ENCODE results near the gene BAIAP2.
A peak's percentile ranks its signal among the peaks of the same experiment; 100 is the strongest.

The BAIAP2 gene

DNA sequence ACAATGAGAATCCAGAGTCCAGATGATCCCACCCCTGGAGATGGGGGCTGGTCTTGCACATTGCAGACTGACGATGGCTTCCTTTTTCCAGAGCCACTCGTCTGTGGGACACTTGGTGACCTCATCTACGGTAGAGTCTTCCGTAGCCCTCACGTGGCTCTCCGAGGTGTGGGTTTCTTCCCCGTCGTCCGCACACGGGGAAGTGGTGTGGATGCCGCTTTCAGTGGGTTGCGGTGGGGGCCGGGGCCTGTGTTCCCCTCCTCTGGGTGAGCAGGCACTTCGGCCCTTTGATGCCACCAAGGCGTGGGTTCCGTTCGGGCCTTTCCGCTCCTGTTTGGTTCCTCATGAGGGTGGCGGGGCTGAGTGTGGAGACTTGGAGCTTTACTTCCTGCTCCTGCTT is 21.4 kb downstream of the BAIAP2 start:
- no peak for DNase-seq

DNA sequence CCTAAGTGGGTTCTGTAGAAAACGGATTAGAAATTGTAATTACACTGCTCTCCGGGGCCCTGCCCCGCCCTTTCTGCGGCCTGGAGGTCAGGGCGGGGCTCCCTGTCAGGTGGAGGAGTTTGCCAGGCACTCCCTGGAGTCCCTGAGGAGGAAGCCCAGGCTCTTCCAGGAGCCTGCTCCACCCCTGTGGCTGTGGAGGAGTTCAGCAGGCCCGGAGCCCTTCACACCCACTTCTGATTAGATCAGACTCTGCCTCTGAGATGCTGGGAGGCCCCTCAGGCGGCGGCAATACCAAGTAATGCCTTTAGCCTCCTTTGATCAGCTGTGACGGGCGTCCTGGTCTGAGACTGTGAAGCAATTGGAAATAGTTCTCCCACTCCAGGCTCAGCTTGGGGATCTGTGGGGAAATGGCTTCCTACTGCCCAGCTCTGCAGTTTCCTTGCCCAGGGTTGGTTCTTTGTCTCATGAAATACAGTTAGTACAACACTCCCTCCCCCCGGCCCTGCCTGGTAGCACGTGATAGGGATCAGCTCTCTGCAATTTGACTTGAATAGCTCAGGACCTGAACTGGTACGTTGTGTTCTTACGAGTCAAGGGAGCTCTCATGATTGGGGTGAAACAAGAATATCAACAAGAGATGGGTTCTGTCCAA is 22.3 kb downstream of the BAIAP2 start:
- DNase-seq = no peak

DNA sequence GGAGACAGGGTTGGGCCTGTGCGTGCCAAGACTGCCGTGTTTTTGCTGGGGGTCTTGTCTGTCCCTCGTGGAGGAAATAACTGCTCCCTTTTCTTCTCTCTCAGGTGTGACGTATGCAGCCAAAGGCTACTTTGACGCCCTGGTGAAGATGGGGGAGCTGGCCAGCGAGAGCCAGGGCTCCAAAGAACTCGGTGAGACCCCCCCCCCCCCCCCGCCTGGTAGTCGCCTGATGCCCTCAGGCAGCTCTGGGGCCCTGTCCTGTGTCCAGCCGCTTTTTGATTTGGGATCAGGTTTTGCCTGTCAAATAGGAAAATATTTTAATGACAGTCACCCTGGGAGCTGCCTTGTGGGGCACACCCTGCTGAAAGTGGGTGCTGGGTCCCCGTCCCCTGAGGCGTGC is 22.8 kb downstream of the BAIAP2 start:
- no peak for DNase-seq

DNA sequence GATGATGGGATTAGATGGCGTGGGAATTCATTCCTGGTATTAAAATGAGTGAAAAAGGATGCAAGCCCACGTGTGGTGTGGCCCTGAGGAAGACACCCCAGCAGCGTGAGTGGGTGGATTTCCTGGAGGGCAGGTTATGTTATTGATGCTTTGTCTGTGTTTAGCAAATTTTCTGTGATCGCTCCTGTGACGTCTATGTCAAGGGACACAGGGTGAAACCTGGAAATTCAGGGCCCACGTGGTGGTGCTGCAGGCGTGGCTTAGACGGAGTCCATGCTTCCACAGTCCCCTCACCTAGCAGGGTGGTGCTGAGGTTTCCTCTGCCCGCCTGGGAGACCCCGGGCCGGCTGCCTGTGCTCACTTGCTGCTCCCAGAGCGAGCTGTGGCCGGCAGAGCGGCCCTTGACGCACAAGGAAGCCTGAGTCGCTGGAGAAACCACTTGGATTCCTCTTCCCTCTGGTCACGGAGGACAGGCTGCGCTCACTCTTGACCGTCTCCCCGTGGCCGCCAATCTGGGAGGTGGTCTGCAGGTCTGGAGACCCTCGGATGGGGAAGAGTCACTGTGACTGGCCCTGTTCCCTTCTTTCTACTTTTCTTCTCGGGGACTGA is 23.4 kb downstream of the BAIAP2 start:
- no peak for DNase-seq

DNA sequence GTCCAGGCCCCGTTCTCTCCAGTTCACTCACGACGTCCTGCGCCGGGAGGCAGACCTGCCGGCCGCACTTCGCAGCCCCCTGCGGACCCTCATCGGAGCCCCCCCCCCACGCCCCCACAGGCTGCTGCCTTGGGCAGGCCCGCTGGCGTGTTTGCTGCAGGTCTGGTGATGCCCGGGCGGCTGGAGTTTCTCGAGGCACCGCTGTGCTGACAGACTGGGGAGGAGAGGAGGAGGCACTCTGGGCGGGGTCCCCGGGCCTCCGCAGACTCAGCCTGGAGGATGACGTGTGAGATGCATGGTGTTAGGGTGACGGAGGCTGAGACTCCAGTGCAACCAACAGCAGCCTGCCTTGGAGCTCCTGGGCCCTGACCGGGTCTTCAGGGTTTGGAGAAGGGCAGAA is 24.1 kb downstream of the BAIAP2 start:
- no peak for DNase-seq

DNA sequence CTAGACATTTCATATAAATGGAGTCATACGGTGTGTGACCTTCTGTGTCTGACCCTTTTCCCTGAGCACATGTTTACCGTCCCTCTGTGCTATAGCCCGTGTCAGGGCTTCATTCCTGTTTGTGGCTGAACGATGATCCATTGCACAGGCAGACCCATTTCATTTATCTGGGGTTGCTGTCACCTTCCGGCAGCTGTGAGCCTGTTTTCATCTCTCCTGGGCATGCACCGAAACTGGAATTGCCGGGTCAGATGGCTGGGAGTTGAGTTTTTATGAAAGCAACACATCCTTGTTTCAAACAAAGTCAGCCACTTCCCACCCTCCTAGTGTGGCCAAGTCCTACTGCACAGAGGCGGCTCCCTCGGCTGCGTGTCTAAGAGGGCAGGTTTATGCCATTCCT is 25.5 kb downstream of the BAIAP2 start:
- DNase-seq = no peak

DNA sequence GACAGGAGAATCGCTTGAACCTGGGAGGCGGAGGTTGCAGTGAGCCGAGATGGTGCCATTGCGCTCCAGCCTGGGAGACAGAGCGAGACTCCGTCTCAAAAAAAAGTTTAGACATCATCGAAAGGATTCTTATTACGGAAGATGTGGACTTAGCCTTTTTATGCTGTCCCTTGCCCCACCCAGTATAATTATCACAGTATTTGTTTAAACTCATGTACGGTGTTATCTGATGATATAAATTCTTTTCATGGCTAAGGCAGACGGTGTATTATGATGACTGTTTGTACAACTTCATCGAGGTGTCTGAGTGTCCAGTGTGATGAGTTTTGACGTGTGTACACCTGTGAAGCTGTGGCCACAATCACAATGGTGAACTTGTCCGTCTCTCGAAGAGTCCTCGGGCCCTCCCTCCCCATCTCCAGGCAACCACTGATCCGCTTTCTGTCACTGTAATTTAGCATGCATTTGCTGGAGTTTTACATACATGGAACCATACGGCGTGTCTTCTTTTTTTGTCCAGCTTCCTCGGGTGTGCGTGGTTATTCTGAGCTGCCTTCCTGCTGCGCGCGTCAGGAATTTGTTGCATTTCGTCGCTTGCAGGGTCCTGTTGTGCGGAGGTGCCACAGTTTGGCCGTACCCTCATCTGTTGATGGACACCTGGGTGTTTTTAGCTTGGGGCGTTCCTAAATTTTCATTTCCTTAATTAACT is 26.2 kb downstream of the BAIAP2 start:
- DNase-seq = no peak

DNA sequence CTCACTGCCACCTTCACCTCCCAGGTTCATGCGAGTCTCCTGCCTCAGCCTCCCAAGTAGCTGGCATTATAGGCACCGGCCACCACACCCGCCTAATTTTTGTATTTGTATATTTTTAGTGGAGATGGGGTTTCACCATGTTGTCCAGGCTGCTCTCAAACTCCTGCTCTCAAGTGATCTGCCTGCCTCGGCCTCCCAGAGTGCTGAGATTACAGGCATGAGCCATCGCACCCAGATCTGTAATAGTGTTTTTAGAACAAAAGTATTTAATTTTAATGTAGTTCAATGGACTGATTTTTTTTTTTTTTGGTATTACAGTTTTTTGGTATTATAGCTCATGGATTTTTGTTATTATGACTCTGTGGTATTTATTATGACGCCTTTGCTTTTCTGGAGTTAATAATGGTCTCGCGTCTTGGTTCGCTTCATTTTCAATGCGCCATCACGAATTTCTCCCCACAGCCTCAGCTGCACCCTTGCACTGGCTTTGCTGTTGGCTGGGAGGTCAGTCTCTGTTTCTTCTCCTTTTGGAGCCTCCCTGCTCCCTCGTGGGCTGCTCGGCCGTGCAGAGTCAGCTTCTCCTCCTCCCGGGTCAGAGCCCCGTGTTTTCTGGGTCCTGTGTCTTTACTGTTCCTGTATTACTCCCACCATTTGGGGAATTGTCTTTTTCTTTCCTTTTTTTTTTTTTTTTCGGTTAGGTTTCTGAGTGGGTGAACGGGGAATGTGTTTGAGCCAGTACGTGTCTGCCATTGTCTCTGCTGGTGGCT is 27.2 kb downstream of the BAIAP2 start:
- DNase-seq = no peak

DNA sequence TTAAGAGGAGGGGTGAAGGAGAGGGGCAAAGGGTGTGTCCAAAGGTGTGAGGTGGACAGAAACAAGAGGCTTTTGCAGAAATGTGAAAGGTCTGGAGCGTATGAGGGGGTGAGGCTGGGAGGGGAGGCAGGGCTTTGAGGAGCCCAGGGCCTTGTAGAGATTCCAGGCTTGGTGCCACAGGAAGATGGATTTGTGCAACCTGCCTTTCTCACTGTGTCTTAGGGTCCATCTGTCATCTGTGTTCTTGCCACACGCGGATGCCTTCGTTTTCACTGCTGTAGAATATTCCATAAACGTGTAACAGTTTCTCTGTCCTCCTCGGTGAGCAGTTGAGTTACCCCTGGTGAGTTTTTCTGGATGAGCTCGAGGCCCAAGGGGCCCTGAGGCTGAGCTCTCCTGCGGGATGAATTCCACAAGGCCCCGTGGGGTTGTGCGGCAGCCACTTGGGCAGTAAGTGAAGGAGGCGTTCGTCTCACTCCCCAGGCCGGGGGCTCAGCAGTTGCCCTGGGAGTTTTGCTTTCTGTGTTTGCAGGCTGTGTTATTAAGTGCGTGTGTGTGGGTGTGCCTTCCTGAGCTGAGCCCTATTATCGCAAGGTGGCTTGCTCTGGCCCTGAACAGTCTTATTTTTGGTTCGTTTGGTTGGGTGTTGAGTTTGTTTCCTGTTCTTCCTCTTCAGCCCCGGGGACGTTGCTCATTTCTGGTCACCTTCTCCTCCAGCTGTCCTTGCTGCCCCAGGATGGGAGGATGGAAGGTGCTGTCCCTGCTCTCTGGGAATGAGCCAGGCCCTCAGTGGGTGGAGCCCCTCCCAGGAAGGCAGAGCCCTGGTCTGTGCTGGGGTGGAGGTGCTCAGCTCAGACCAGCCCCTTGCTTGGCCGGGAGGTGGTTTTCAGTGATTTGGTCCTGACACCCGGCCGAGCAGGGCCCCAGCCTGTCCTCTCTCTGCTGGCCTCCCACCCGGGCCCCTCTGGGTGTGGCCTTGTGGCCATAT is 28.4 kb downstream of the BAIAP2 start:
- no peak for DNase-seq

DNA sequence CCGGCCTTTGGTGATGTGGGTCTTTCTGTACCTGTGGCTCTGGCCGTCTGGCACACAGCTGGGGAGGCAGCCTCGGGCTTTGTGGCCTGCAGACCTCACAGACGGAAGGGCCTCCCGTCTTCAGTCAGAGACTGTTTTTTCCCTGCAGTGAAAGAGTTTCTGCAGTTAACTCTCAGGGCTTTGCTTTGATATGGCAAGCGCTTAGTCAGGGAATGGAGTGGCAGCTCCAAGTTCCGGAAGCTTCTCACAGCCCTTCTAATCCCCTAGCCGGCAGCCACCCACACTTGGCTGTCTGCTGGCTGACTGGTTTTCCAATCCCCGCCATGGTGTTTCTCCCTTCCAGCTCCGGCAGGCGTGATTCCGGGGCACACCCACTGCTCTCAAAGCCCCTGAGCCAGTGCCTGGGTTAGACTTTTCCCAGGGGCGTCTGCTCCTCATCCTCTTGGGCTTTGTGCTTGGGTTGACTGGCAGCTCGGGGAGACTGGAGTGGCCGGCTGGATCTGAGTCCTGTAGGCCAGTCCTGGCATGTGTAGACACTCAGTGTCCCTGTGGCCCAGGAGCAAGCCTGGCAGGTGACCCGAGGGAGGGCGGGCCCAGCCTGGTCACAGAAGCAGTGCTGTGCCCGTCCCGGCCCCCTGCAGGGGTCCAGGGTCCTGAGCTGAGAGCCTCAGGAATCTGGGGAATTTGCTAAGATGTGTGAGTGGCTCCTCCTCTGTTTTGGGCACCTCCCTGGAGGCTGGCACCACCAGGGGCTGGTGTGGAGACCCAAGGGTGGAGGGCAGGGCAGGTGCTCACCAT is 29.9 kb downstream of the BAIAP2 start:
- DNase-seq = no peak

DNA sequence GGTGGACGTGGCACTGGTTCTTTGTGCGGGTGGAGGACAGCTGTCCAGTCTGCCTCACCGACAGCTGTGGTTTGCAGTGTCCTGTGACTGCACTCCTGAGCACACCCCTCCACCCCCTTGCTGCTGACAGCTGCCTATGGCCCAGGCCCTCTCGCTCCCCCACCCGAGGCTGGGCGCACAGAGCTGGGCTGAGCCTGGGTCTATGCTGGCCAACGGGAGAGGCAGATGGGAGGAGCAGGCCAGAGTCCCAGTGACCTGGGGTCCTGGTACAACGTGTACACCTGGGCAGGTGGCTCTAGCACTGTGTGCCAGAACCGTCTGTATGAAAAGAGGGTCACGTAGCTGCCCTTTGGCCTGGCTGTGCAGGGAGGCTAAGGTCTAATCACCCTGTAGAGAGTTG is 30.5 kb downstream of the BAIAP2 start:
- no peak for DNase-seq

DNA sequence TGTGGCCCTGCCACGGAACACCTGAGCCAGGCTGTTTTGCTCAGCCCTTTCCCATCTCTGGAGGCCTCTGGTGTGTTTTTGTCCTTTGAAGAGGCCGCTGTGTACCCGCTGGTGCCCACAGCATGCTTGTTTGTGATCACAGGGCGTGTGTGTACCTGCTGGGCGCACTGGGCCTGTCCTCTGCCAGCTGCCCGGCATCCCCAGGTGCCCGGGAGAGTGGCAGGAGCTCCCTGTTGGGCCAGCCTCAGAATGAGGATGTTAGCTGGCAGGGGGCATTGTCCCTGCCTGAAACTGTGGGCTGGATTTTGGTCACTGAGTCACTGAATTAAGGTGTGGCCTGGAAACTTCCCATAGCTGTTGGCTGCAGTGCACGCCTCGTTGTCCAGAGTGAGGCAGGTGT is 31.1 kb downstream of the BAIAP2 start:
- peak; percentile 91 for DNase-seq

DNA sequence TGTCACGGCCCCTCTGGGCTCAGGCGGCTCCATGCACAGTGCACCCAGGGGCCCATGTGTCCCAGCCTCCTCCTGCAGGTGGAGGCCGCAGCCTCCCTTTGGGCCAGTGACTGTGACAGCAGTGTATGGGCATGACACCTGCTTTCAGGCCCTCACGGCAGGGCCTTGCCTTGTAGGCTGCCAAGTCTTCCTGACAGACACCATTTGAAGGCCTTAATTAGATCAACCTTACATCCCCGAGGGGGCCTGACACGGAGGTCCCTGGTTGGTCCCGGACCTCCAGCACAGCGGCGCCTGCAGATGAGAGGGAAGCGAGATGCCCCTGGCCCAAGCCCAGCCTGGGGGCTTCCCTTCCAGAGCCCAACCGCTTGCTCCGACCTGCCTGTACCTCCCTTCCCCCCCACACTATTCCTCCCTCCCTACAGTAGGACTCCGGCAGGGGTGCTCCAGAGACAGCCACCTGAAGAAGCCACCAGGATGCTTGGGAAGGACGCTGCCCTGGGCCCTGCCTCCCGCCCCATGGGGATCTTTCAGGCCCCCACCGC is 31.9 kb downstream of the BAIAP2 start:
- DNase-seq = no peak

DNA sequence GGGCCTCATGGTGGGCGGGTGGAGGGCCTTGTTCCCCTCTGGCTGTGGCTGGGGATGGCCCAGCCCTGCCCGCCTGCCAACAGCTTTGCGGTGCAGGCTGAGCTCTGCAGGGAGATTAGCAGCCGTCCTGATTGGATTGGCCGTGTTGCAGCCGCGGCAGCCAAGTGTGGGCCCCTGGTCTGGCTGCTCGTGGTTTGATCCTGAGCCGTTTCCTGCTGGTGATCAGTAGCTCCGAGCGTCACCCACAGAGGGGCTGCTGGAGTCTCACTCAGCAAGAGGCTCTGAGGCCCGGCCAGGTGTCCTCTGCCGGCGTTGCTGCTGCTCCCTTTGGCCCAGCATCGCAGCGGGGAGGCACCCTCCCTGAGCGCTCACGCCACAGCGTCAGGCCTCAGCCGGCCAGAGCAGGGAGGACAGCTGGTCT is 32.5 kb downstream of the BAIAP2 start:
- DNase-seq = no peak

DNA sequence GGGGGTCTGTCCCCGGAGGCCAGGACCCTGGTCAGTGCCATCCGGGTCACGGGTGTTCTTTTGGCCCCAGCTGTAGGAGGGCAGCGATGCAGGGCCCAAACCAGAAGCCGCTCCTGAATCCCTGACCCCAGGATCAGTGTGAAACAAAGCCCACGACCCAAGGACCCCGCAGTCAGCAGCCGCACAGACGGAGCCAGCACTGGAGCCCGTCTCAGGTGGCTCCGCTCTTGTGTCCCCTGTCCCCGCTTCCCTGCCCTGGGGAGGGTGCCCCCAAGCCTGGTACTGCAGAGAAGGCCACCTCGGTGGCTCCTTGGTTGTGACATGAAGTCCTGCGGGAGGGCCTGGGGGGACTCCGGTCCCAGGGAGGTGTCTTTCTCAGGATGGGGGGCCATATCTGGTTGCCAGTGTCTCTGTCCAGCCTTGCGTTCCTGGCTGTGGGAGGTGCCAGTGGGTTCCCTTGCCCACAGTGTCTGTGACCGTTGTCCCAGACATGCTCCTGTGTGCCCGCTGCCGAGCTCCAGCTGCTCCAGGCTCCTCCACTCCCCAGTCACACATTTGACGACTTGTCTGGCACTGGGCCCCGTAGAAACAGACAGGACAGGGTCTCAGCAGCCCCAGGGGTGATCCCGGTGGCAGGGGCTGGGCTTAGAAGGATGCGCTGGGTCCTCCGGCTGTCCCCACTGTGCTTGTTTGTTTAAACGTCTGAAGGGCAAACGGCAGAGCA is 33.6 kb downstream of the BAIAP2 start:
- no peak for DNase-seq

DNA sequence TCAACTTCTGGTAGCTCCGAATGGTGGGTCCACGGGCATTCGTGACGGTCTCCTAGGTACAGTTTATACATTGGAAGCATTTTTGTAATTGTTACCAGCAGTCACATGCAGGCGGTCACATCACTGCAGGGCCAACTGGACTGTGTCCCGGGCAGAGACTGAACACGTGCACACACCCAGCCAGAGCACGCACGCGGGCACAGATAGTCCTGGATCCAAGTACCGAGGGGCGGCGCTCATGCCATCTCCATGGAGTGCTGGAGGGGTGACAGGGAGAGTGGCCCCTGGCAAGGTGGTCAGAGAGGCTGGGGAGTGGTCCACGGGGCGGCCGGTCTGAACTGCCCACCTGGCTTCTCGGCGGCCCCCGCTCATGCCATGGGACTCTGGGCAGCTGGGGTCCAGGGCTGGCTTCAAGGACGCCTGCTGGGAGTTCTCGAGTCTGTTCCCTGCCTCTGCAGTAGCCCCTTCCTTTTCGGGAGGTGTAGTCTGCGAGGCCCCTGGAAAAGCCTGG is 34.2 kb downstream of the BAIAP2 start:
- DNase-seq = no peak

DNA sequence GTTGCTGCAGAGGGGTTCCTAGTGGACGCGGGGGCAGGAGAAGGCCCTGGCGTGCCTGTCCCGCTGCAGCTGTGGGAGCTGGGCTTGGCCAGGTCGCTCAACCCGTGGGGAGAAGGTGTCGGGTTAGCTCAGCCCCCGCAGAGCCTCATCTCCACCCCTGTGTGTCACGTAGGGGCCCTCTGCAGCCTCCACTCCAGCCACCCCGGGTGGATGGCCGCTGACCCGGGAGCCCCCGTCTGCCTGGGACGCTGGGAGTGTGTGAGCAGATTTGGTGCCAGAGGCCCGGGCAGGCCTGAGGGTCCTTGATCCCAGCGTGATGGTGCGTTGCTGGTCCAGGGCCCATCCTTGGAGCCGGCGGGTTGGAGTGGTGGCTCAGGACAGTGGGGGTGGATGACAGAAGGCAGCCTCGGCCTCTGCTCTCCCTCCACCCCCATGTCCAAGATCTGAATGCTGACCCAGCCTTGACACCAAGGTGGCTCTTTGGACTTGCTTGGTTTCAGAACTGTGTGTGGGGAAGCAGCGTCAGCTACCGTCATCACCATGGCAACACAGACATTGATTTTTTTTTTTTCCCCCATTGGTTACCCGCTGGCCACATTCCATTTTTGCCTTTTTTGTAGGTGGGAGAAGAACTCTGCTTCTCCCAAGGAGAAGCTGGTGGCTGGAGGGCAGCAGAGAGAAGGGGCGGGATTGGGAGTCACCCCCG is 35.7 kb downstream of the BAIAP2 start:
- DNase-seq = no peak

DNA sequence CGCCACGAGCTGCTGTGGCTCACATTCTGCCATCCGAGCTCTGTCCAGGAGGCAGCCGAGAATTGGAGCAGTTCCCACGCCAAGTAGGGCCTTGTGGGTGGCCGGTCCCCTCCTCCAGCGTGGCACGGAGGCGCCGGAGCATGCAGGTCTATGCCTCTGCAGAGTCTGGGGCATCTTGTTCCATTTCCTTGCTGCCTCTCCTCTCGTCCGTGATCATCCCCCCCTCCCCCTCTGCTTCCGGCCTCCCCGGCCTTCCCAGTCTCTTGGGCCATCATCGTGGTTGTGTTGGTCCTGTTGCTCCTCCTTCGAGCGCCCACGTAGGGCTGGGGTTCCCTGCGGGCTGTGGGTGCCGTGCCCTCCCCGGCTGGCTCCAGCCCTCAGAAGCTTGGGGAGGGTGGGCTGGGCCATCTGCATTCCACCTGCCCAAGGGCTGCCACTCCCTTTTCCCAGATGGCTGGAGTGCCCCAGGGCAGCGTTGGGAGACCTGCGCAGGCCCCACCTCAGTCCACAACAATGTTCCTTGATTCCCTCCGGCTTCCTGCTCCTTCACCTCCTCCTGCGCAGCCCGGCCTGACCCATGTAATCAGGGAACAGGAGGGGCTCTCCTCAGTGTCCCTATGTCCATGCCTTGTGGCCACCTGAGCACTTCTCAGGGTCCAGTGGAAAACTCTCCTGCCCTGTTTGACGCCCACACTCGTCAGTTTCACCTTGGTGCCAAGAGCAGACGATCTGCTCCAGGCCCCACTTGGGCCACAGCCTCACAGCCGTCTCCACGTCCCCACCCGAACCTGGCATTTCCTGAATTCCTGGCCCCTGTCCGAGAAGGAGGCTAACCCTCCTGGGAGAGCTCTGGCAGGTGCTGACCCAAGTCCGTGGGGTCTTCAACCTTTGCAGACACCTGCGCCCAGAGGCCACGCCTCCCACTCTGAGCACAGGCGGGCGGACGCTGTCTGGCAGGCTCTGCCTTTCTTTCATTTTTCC is 37.1 kb downstream of the BAIAP2 start:
- no peak for DNase-seq

Data from NCI-H345 (cell line).